Pancreas (tissue), 10 donors: ENCODE results near the gene DIP2C. TPM values are rescaled to one million over a fixed set of nuclear protein-coding genes. Genes with fewer than 3 reads are reported as not detected.
A peak's percentile ranks its signal among the peaks of the same experiment; 100 is the strongest.
"Not testable (repeated sequence)": the region's sequence is repeated elsewhere in the genome, so short reads cannot be mapped to it uniquely, and the experiment has no call there.

Experiments
- ATAC-seq, 4 donors: fragments of 200-7000 bp; cut with Tn5 transposase; one replicate each; pipeline versions ENCODE4 v1.8.0 to v1.9.1; 2020; ENCODE audit warnings: mild to moderate bottlenecking in 4 of 4, moderate library complexity in 4 of 4
- DNase-seq, 6 donors: peaks; one replicate each; pipeline ENCODE4 v3.0.0-alpha.2; 2020
- FAIRE-seq: peaks from 2 replicates; lab custom pipeline; 2012; peaks lifted over from hg19 to GRCh38; lab: Jason Lieb, UNC
- H3K27ac ChIP-seq, 4 donors: fragments of 200-600 bp; sonication (generic); 1 replicate in 3 of 4; 2 replicates in 1 of 4; pipeline versions ENCODE4 v1.5.0 to v1.8.0; 2020
- H3K27me3 ChIP-seq, 4 donors: fragments of 200-600 bp; one replicate each; pipeline ENCODE4 v1.8.0; 2021
- H3K36me3 ChIP-seq, 3 donors: fragments of 200-600 bp; sonication (generic) in 1 of 3; one replicate each; pipeline versions ENCODE4 v1.5.0 to v1.8.0; 2020 to 2021
- H3K4me1 ChIP-seq, 3 donors: fragments of 200-600 bp; one replicate each; pipeline ENCODE4 v1.8.0; 2021
- H3K4me3 ChIP-seq, 4 donors: fragments of 200-600 bp; sonication (generic) in 2 of 4; one replicate each; pipeline versions ENCODE4 v1.5.0 to v1.8.0; 2020 to 2021
- H3K9me3 ChIP-seq, 4 donors: fragments of 200-600 bp; one replicate each; pipeline ENCODE4 v1.8.0; 2021
- WGBS, 2 donors: extraction: QIAGEN DNeasy Blood & Tissue Kit; methylation state at CpG; one replicate each; pipeline ENCODE4 v1.1.7; 2013; 5-methylcytosine and 5-hydroxymethylcytosine counted together
- intact Hi-C, 3 donors: fragments of 100-400 bp; cut with DNase I; formaldehyde crosslinking; loops; one replicate each; pipeline versions ENCODE4 v1.11.1 to v1.14.2; 2022
- polyA plus RNA-seq, 2 donors: library from polyadenylated mRNA; stranded (reverse); fragments of 200-250 nt; gene quantifications; one replicate each; pipeline ENCODE4 v1.2.3, GENCODE V29; 2013
- total RNA-seq, 6 donors: library from RNA; stranded (reverse); fragmentation: NEBNext Ultra II Directional in 4 of 6; extraction: Animal tissue kit (Norgen Biotek cat#: 25700) in 4 of 6; gene quantifications; one replicate each; pipeline versions ENCODE4 v1.2.1 to v1.2.4, GENCODE V29; 2021 to 2023
- TF ChIP-seq, protein P1 (sequence below), 4 donors: fragments of 200-600 bp; sonication (generic) in 3 of 4; IDR thresholded peaks; one replicate each; pipeline versions ENCODE4 v1.5.0 to v1.8.0; 2021; ENCODE audit warnings: antibody characterized with exemption in 4 of 4
- donor health status: healthy with polysubstance abuse.
- donor health status: DM: no; HTN: no; CAD: no; lungs with moderate emphysema.
- donor health status: DM: no; HTN: no; CAD: no.
- donor health status: control.
- donor health status: control.
- donor health status: Bipolar disorder and iron deficiency.
- donor health status: DM: yes; HTN: yes; CAD: no.
- donor health status: DM: no; HTN: no; CAD: no.
- donor health status: DM: no; HTN: no; CAD: no.
- donor health status: DM: yes; HTN: yes; CAD: no.

Gene DIP2C
- total and polyA plus RNA-seq, 8 donors, result 4.3 to 11.8 (median 7.3) TPM

DNA sequence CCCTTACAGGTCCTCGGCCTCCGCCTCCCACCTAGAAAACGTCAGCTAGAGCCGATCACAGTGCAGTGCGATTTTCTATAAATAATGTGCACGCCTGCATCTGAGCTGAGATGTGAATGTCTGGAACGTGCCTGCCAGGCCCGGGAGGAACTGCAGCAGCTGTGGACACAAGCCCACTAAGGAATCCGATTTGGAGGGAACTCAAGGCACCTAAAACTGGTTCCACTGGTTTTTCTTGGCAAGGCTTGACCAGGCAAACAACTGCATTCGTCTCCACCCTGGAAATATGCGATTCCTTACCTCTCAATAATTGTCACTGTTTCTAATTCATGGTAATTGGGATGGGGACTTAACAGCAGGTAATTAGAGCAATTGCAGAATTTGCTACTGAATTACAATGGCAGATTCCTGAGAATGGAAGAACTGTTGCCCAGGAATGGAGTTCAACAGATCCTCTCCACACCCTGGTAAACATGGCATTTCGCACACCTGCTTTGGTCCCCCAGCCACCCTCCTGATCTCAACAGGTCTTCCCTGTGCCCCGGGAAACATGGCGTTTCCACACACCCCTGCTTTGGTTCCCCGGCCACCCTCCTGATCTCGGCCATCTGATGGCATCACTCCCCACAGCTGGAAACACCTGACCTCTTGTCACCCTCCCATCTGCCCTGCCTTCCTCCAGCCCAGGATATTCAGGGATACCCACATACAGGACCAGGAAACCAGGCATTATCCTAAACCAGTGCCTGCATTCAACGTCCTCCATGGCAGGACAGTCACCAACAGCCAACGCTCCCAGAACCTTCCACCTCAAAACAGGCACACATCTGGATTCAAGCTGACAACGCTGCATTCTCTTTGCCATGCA lies 76.0 kb downstream of the DIP2C start:
- Histone ChIP-seq H3K27ac (peak overlapping the region; percentile 37 to 75 (median 70)), H3K4me3 (peak overlapping the region in 1 of 4 donors; percentile 13), H3K4me1 (peaks cover 38 to 43% (median 43%) of the 10 kb centered on the region in 3 donors), H3K27me3 (no peaks in the 10 kb centered on the region), H3K9me3 (no peaks in the 10 kb centered on the region), H3K36me3 (no peaks in the 10 kb centered on the region)
- DNase-seq, result peak; percentile 68 to 91 (median 90)
- ATAC-seq, result peak; percentile 89 to 93 (median 92)
- FAIRE-seq, result no peak
- 23% methylated on average over 19 of the region's 19 CpGs for WGBS, 2 donors
- intact Hi-C loops, result no loop called here
- TF ChIP-seq, protein P1, sequence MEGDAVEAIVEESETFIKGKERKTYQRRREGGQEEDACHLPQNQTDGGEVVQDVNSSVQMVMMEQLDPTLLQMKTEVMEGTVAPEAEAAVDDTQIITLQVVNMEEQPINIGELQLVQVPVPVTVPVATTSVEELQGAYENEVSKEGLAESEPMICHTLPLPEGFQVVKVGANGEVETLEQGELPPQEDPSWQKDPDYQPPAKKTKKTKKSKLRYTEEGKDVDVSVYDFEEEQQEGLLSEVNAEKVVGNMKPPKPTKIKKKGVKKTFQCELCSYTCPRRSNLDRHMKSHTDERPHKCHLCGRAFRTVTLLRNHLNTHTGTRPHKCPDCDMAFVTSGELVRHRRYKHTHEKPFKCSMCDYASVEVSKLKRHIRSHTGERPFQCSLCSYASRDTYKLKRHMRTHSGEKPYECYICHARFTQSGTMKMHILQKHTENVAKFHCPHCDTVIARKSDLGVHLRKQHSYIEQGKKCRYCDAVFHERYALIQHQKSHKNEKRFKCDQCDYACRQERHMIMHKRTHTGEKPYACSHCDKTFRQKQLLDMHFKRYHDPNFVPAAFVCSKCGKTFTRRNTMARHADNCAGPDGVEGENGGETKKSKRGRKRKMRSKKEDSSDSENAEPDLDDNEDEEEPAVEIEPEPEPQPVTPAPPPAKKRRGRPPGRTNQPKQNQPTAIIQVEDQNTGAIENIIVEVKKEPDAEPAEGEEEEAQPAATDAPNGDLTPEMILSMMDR (IDR thresholded peaks at IDR 0.05), result no peak

DNA sequence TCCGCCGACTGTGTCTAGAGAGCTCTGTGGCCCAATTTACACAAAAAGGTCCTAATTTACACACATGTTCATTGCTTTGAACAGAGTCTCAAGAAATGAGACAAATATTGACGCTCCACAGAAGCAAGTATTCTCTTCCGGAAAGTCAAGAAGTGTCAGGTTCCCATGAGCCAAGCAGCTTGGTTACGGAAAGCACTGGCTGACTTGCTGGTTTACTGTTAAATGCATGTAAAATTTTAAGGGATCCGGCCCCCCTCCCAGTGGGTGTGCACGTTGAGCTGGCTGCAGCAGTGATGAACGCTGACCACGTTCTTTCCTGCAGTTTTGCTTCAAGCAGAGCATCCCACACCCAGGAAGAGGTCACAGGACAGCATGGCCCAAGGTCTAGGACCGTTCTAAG lies 76.8 kb downstream of the DIP2C start:
- Histone ChIP-seq H3K4me1 (peaks cover 34 to 38% (median 36%) of the 10 kb centered on the region in 3 donors), H3K9me3 (no peaks in the 10 kb centered on the region), H3K27ac (peak overlapping the region; percentile 37 to 75 (median 70)), H3K4me3 (peak overlapping the region in 1 of 4 donors; percentile 13), H3K36me3 (no peaks in the 10 kb centered on the region), H3K27me3 (no peaks in the 10 kb centered on the region)
- intact Hi-C loops, result no loop called here
- FAIRE-seq (no peak), ATAC-seq (peak; percentile 16 to 33 (median 24)), DNase-seq (peak in 2 of 6 donors; percentile 14 to 38)
- TF ChIP-seq, protein P1 (IDR thresholded peaks at IDR 0.05), result no peak
- 19 to 20% methylated on average over 10 of the region's 10 CpGs for WGBS, 2 donors

DNA sequence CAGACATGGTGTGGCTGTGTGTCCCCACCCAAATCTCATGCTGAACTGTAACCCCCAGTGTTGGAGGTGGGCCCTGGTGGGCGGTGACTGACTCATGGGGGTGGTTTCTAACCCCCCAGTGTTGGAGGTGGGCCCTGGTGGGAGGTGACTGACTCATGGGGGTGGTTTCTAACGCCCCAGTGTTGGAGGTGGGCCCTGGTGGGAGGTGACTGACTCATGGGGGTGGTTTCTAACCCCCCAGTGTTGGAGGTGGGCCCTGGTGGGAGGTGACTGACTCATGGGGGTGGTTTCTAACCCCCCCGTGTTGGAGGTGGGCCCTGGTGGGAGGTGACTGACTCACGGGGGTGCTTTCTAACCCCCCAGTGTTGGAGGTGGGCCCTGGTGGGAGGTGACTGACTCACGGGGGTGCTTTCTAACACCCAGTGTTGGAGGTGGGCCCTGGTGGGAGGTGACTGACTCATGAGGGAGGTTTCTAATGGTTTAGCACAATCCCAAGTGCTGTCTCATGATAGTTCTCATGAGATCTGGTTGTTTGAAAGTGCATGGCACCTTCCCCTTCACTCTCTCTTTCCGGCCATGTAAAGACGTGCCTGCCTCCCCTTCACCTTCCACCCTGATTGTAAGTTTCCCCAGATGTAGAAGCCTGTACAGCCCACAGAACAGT lies 78.7 kb downstream of the DIP2C start:
- Histone ChIP-seq H3K27ac (peak overlapping the region in 2 of 4 donors; percentile 17 to 34), H3K4me1 (peaks cover 33 to 38% (median 34%) of the 10 kb centered on the region in 3 donors)
- FAIRE-seq, intact Hi-C loops, H3K4me3 ChIP-seq, H3K27me3 ChIP-seq, ATAC-seq, H3K9me3 ChIP-seq, H3K36me3 ChIP-seq: not testable (repeated sequence)
- 82 to 83% methylated on average over 7 of the region's 7 CpGs for WGBS, 2 donors
- peak in 1 of 6 donors; percentile 16 for DNase-seq

DNA sequence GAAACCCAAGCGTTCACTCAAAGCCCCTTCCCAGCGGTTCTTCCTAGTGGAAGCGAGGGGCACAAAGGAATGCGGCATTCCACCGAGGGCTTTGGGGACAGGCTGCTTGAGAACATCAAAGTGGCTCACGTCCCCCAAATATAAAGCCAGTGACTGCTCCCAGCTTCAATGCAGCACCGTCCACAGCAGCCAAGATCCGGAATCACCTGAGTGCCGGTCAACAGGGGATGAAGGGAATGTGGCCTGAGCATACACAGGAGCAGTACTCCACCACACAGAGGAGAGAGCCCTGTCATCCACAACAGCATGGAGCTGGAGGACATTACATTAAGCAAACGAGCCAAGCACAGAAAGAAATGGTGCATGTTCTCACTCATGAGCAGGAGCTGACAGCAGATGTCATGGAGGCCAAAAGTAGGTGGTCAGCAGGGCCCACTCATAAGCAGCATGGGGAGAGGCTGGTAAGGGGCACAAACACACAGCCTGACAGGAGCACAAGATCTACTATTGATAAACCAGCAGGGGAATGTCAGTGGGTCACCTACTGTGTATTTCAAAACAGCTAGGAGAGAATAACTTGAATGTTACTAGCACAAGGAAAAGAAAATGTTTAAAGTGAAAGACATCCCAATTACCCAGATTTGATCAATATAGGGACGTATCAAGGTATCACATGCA lies 79.5 kb downstream of the DIP2C start:
- WGBS, 2 donors, result 84 to 86% methylated on average over 11 of the region's 11 CpGs
- FAIRE-seq, result no peak
- DNase-seq, result peak in 1 of 6 donors; percentile 22
- H3K4me1 ChIP-seq, result peaks cover 33 to 34% (median 33%) of the 10 kb centered on the region in 3 donors
- no peaks in the 10 kb centered on the region for H3K36me3 ChIP-seq
- H3K4me3 ChIP-seq, result no peak overlapping the region
- intact Hi-C loops, result no loop called here
- TF ChIP-seq, protein P1 (IDR thresholded peaks at IDR 0.05), result no peak
- no peaks in the 10 kb centered on the region for H3K27me3 ChIP-seq
- ATAC-seq, result no peak
- H3K9me3 ChIP-seq, result no peaks in the 10 kb centered on the region
- no peak overlapping the region for H3K27ac ChIP-seq

DNA sequence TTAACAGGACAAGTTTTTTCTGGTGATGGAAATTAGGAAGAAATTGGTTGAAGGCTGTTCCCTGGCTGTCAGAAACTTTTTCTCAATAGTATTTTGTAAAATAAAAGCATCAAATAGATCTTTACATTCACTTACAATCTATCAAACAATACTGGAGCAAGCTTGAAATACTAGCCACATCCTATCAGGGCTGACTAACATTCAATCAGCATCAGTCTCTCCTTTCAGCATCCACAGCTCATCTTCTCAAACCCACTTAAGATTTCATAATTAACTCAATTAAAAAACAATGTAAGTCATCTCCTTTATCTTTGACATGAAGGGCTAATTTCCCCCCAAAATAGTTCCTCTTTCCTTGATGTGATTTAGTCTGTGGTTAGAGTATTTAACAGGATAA lies 80.2 kb downstream of the DIP2C start:
- intact Hi-C loops, result no loop called here
- no peak for DNase-seq
- Histone ChIP-seq H3K36me3 (no peaks in the 10 kb centered on the region), H3K4me3 (no peak overlapping the region), H3K27ac (no peak overlapping the region), H3K9me3 (no peaks in the 10 kb centered on the region), H3K27me3 (no peaks in the 10 kb centered on the region), H3K4me1 (peaks cover 25 to 27% (median 27%) of the 10 kb centered on the region in 3 donors)
- ATAC-seq, result no peak
- TF ChIP-seq, protein P1 (IDR thresholded peaks at IDR 0.05), result no peak
- no peak for FAIRE-seq
